HCT116 (cell line): ENCODE measurements around the gene TTC16. TPM values are rescaled to one million over a fixed set of nuclear protein-coding genes. Genes with fewer than 3 reads are reported as not detected.

ENCODE experiments used
- ATAC-seq: fragments of 200-7000 bp; cut with Tn5 transposase; 2 replicates; pipeline ENCODE4 v1.9.1; 2020; ENCODE audit warnings: mild to moderate bottlenecking, moderate library complexity
- BruUV-seq: library from RNA; stranded (reverse); fragments of 400-500 nt; replicated peaks from 2 replicates; lab custom pipeline; 2021; lab: Mats Ljungman, UMichigan
- CTCF ChIA-PET: fragments of 300-600 bp; sonication (Branson Sonifier 250); formaldehyde crosslinking; loops from one replicate; lab custom pipeline; 2021; ENCODE audit warnings: antibody characterized with exemption; lab: Charles Lee
- POLR2A ChIA-PET: fragments of 300-600, 350-600 bp; sonication (Branson Sonifier 250); formaldehyde crosslinking; loops from one replicate; lab custom pipeline; 2021; ENCODE audit warnings: antibody characterized with exemption; lab: Charles Lee
- RAD21 ChIA-PET, 2 experiments: fragments of 300-600 bp; sonication (Branson Sonifier 250); formaldehyde crosslinking; loops; one replicate each; lab custom pipeline; 2023; ENCODE audit warnings: low total read pairs in 2 of 2; ENCODE audit not compliant: uncharacterized antibody in 2 of 2, unreplicated experiment in 2 of 2, low non-redundant PET in 1 of 2; lab: Charles Lee
- DNase-seq: peaks from one replicate; pipeline ENCODE4 v3.0.0-alpha.2; 2010; ENCODE audit warnings: low read depth, low spot score
- H2AFZ ChIP-seq: fragments of 200-600 bp; shearing (Covaris generic), sonication (generic); 2 replicates; pipeline ENCODE4 v1.6.1; 2017; ENCODE audit warnings: low read depth, mixed run types, mixed read lengths, antibody characterized with exemption, low read length; ENCODE audit not compliant: poor library complexity, severe bottlenecking
- H3K27ac ChIP-seq: 2 replicates; pipeline ENCODE4 v1.5.1; 2012; ENCODE audit warnings: low read depth, low read length
- H3K27me3 ChIP-seq: fragments of 200-600 bp; sonication (generic); 2 replicates; pipeline ENCODE4 v1.6.1; 2016; ENCODE audit warnings: mixed run types, low read length, mixed read lengths; ENCODE audit not compliant: insufficient read depth
- H3K36me3 ChIP-seq, 2 experiments: fragments of 200-500 bp in 1 of 2; fragments of 200-600 bp in 1 of 2; sonication (Bioruptor generic) in 1 of 2; sonication (generic) in 1 of 2; 2 replicates each; pipeline versions ENCODE4 v1.5.1 to v1.6.1; 2014 to 2016; ENCODE audit warnings: low read length in 2 of 2, inconsistent platforms in 1 of 2, mixed read lengths in 1 of 2, mixed run types in 1 of 2; ENCODE audit not compliant: insufficient read depth in 2 of 2, control insufficient read depth in 1 of 2
- H3K4me1 ChIP-seq, 2 experiments: fragments of 200-600 bp in 1 of 2; sonication (generic) in 1 of 2; 2 replicates each; pipeline versions ENCODE4 v1.5.1 to v1.6.1; 2012 to 2017; ENCODE audit warnings: low read length in 2 of 2, inconsistent platforms in 1 of 2, mild to moderate bottlenecking in 1 of 2, mixed read lengths in 1 of 2, mixed run types in 1 of 2, moderate library complexity in 1 of 2; ENCODE audit not compliant: insufficient read depth in 2 of 2, control insufficient read depth in 1 of 2
- H3K4me2 ChIP-seq: fragments of 200-600 bp; sonication (generic); 2 replicates; pipeline ENCODE4 v1.6.1; 2017; ENCODE audit warnings: mixed run types, low read length, mixed read lengths
- H3K4me3 ChIP-seq, 2 experiments: fragments of 200-600 bp in 1 of 2; sonication (generic) in 1 of 2; replicated peaks in 1 of 2; 2 replicates each; pipeline ENCODE4 v1.5.1; 2011 to 2016; ENCODE audit warnings: low read length in 2 of 2, control low read depth in 1 of 2, low read depth in 1 of 2, mild to moderate bottlenecking in 1 of 2, mixed read lengths in 1 of 2, mixed run types in 1 of 2
- H3K79me2 ChIP-seq: fragments of 200-600 bp; sonication (generic); 2 replicates; pipeline ENCODE4 v1.6.1; 2017; ENCODE audit warnings: mild to moderate bottlenecking, mixed run types, low read length, moderate library complexity, mixed read lengths; ENCODE audit not compliant: insufficient read depth
- H3K9ac ChIP-seq: fragments of 200-600 bp; sonication (generic); 2 replicates; pipeline ENCODE4 v1.6.1; 2016; ENCODE audit warnings: low read length, mixed read lengths
- H3K9me2 ChIP-seq: fragments of 200-600 bp; sonication (generic), shearing (Covaris generic); 2 replicates; pipeline ENCODE4 v1.6.1; 2017; ENCODE audit warnings: mixed run types, mild to moderate bottlenecking, moderate library complexity; ENCODE audit not compliant: insufficient read depth
- H3K9me3 ChIP-seq, 2 experiments: fragments of 200-500 bp in 1 of 2; fragments of 200-600 bp in 1 of 2; sonication (Bioruptor generic) in 1 of 2; sonication (generic) in 1 of 2; 2 replicates each; pipeline ENCODE4 v1.6.1; 2014 to 2017; ENCODE audit warnings: low read length in 2 of 2, mixed read lengths in 2 of 2, inconsistent platforms in 1 of 2, low read depth in 1 of 2, mild to moderate bottlenecking in 1 of 2, mixed run types in 1 of 2, moderate library complexity in 1 of 2; ENCODE audit not compliant: control insufficient read depth in 1 of 2, insufficient read depth in 1 of 2
- H4K20me1 ChIP-seq: fragments of 200-600 bp; sonication (generic), shearing (Covaris generic); 2 replicates; pipeline ENCODE4 v1.6.1; 2017; ENCODE audit warnings: mixed run types, mild to moderate bottlenecking, moderate library complexity; ENCODE audit not compliant: insufficient read depth
- CBX3 ChIP-seq: IDR thresholded peaks from 2 replicates; pipeline ENCODE4 v1.6.1; 2012; ENCODE audit warnings: low read depth
- EGR1 ChIP-seq: IDR thresholded peaks from 2 replicates; pipeline ENCODE4 v1.6.1; 2012; ENCODE audit warnings: low read depth
- ELF1 ChIP-seq: IDR thresholded peaks from 2 replicates; pipeline ENCODE4 v1.6.1; 2012; ENCODE audit warnings: low read depth, borderline replicate concordance
- EZH2 ChIP-seq: fragments of 200-600 bp; sonication (generic); IDR thresholded peaks from 2 replicates; pipeline ENCODE4 v1.6.1; 2017; ENCODE audit warnings: antibody characterized with exemption, mixed run types
- EZH2phosphoT487 ChIP-seq: fragments of 200-600 bp; IDR thresholded peaks from 2 replicates; pipeline ENCODE4 v1.6.1; 2018; ENCODE audit warnings: antibody characterized with exemption, borderline replicate concordance
- FOSL1 ChIP-seq: IDR thresholded peaks from 2 replicates; pipeline ENCODE4 v1.6.1; 2012; ENCODE audit warnings: low read depth
- JUND ChIP-seq: IDR thresholded peaks from 2 replicates; pipeline ENCODE4 v1.6.1; 2012
- POLR2A ChIP-seq: IDR thresholded peaks from 2 replicates; pipeline ENCODE4 v1.7.0; 2011; ENCODE audit warnings: borderline replicate concordance; ENCODE audit not compliant: insufficient read depth, insufficient read length; ENCODE audit errors: extremely low read depth
- POLR2AphosphoS5 ChIP-seq: IDR thresholded peaks from 2 replicates; pipeline ENCODE4 v1.6.1; 2011; ENCODE audit warnings: mild to moderate bottlenecking, low read depth, low read length, moderate library complexity
- RAD21 ChIP-seq: IDR thresholded peaks from 2 replicates; pipeline ENCODE4 v1.6.1; 2012; ENCODE audit warnings: low read depth, mild to moderate bottlenecking
- SIN3A ChIP-seq: IDR thresholded peaks from 2 replicates; pipeline ENCODE4 v1.6.1; 2012; ENCODE audit warnings: low read depth
- SP1 ChIP-seq: IDR thresholded peaks from 2 replicates; pipeline ENCODE4 v1.6.1; 2012; ENCODE audit warnings: low read depth
- SRF ChIP-seq: IDR thresholded peaks from 2 replicates; pipeline ENCODE4 v1.6.1; 2012; ENCODE audit warnings: low read depth
- ZFX ChIP-seq: fragments of 450-650 bp; IDR thresholded peaks from 2 replicates; pipeline ENCODE4 v1.6.1; 2017
- ZNF274 ChIP-seq: fragments of 200-500 bp; sonication (Bioruptor generic); IDR thresholded peaks from 2 replicates; pipeline ENCODE4 v1.6.1; 2014; ENCODE audit warnings: mild to moderate bottlenecking, low read depth, low read length, inconsistent platforms
- intact Hi-C: fragments of 100-400 bp; cut with micrococcal nuclease; formaldehyde crosslinking; loops from 2 replicates; pipeline ENCODE4 v1.10.0; 2022
- total RNA-seq: library from RNA; stranded (reverse); gene quantifications from one replicate; pipeline ENCODE4 v1.2.1, GENCODE V29; 2021; ENCODE audit not compliant: unreplicated experiment
- TF ChIP-seq, protein P1 (sequence below): IDR thresholded peaks from 2 replicates; pipeline ENCODE4 v1.6.1; 2012; ENCODE audit warnings: low read depth
- TF ChIP-seq, protein P2 (sequence below): IDR thresholded peaks from 2 replicates; pipeline ENCODE4 v1.6.1; 2012
- TF ChIP-seq, protein P3 (sequence below): IDR thresholded peaks from 2 replicates; pipeline ENCODE4 v1.6.1; 2012
- TF ChIP-seq, protein P4 (sequence below): IDR thresholded peaks from 2 replicates; pipeline ENCODE4 v1.6.1; 2011; ENCODE audit warnings: mild to moderate bottlenecking, low read length, moderate library complexity; ENCODE audit not compliant: insufficient replicate concordance; ENCODE audit errors: extremely low read depth
- TF ChIP-seq, protein P5 (sequence below), 3 experiments: fragments of 200-600 bp in 1 of 3; sonication (generic) in 1 of 3; IDR thresholded peaks in 2 of 3; conservative IDR thresholded peaks in 1 of 3; 2 replicates each; pipeline ENCODE4 v1.5.1; 2012 to 2017; ENCODE audit warnings: low read depth in 2 of 3, low read length in 2 of 3, antibody characterized with exemption in 1 of 3, borderline replicate concordance in 1 of 3, control low read depth in 1 of 3, mild to moderate bottlenecking in 1 of 3, mixed read lengths in 1 of 3, mixed run types in 1 of 3, moderate library complexity in 1 of 3; ENCODE audit not compliant: insufficient read depth in 1 of 3

Gene TTC16
- total RNA-seq, 1 experiment from 2014 or later = not detected

DNA sequence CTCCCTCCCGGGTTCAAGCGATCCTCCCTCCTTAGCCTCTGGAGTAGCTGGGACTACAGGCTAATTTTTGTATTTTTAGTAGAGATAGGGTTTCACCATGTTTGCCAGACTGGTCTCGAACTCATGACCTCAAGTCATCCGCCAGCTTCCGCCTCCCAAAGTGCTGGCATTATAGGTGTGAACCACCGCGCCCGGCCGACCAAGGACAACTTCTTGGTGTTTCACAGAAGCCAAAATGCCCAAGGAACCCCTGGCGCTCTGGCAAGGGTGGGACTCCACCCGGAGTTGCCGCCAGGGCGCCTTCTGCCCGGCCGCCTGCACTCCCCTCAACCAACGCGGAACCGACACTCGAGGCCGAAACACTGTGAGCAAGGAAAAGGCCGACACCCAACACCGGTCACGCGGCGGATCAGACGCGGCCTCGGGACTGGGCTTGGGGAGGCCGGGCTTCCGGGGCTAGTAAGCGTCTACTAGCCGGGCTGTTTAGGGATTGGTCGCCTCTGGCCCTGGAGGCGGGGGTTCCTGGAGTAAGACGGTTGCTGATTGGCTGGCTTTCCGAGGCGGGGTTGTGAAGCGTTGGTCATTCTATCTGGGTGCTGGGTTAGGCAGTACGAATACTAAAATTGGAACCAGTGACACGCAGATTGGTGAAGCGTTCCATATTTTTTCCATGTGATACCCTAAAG lies 16.8 kb upstream of the TTC16 start:
- ChIA-PET POLR2A (interaction anchor here (0.8 to 2.1 kb wide), 2 partner anchors 23 to 36 kb away, joined by 3 to 6 read pairs; partner anchors contain the start of gene TOR2A), RAD21 (no interaction called here), CTCF (no interaction called here)
- Histone ChIP-seq H3K4me2 (peak overlapping the region; percentile 92), H3K9ac (peak overlapping the region; percentile 69), H3K9me2 (no peaks in the 10 kb centered on the region), H4K20me1 (no peaks in the 10 kb centered on the region), H3K79me2 (no peaks in the 10 kb centered on the region), H2AFZ (peak overlapping the region; percentile 77), H3K9me3 (no peaks in the 10 kb centered on the region), H3K4me3 (peak overlapping the region; percentile 28 to 59), H3K27me3 (no peaks in the 10 kb centered on the region), H3K4me1 (peaks cover 20 to 38% of the 10 kb centered on the region in 2 experiments), H3K27ac (peak overlapping the region; percentile 58), H3K36me3 (no peaks in the 10 kb centered on the region)
- ATAC-seq (peak; percentile 98), DNase-seq (peak; percentile 96)
- intact Hi-C loops = no loop called here
- BruUV-seq = TSS peak; percentile 78
- TF ChIP-seq POLR2A (peak; percentile 54), CBX3 (peak; percentile 45; the same call in 1 of the 2 replicates), FOSL1 (no peak), ELF1 (no peak; the same call in 1 of the 2 replicates), SP1 (peak; percentile 89), EZH2 (no peak), SIN3A (no peak), ZNF274 (no peak), RAD21 (no peak), SRF (no peak), ZFX (peak; percentile 49; the same call in 1 of the 2 replicates), JUND (no peak), EGR1 (no peak), POLR2AphosphoS5 (peak; percentile 81), EZH2phosphoT487 (no peak)
- TF ChIP-seq, protein P1, sequence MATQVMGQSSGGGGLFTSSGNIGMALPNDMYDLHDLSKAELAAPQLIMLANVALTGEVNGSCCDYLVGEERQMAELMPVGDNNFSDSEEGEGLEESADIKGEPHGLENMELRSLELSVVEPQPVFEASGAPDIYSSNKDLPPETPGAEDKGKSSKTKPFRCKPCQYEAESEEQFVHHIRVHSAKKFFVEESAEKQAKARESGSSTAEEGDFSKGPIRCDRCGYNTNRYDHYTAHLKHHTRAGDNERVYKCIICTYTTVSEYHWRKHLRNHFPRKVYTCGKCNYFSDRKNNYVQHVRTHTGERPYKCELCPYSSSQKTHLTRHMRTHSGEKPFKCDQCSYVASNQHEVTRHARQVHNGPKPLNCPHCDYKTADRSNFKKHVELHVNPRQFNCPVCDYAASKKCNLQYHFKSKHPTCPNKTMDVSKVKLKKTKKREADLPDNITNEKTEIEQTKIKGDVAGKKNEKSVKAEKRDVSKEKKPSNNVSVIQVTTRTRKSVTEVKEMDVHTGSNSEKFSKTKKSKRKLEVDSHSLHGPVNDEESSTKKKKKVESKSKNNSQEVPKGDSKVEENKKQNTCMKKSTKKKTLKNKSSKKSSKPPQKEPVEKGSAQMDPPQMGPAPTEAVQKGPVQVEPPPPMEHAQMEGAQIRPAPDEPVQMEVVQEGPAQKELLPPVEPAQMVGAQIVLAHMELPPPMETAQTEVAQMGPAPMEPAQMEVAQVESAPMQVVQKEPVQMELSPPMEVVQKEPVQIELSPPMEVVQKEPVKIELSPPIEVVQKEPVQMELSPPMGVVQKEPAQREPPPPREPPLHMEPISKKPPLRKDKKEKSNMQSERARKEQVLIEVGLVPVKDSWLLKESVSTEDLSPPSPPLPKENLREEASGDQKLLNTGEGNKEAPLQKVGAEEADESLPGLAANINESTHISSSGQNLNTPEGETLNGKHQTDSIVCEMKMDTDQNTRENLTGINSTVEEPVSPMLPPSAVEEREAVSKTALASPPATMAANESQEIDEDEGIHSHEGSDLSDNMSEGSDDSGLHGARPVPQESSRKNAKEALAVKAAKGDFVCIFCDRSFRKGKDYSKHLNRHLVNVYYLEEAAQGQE = no peak
- TF ChIP-seq, protein P2, sequence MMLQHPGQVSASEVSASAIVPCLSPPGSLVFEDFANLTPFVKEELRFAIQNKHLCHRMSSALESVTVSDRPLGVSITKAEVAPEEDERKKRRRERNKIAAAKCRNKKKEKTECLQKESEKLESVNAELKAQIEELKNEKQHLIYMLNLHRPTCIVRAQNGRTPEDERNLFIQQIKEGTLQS = no peak
- TF ChIP-seq, protein P3, sequence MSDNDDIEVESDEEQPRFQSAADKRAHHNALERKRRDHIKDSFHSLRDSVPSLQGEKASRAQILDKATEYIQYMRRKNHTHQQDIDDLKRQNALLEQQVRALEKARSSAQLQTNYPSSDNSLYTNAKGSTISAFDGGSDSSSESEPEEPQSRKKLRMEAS = peak; percentile 95
- TF ChIP-seq, protein P4, sequence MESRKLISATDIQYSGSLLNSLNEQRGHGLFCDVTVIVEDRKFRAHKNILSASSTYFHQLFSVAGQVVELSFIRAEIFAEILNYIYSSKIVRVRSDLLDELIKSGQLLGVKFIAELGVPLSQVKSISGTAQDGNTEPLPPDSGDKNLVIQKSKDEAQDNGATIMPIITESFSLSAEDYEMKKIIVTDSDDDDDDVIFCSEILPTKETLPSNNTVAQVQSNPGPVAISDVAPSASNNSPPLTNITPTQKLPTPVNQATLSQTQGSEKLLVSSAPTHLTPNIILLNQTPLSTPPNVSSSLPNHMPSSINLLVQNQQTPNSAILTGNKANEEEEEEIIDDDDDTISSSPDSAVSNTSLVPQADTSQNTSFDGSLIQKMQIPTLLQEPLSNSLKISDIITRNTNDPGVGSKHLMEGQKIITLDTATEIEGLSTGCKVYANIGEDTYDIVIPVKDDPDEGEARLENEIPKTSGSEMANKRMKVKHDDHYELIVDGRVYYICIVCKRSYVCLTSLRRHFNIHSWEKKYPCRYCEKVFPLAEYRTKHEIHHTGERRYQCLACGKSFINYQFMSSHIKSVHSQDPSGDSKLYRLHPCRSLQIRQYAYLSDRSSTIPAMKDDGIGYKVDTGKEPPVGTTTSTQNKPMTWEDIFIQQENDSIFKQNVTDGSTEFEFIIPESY = no peak
- TF ChIP-seq, protein P5, sequence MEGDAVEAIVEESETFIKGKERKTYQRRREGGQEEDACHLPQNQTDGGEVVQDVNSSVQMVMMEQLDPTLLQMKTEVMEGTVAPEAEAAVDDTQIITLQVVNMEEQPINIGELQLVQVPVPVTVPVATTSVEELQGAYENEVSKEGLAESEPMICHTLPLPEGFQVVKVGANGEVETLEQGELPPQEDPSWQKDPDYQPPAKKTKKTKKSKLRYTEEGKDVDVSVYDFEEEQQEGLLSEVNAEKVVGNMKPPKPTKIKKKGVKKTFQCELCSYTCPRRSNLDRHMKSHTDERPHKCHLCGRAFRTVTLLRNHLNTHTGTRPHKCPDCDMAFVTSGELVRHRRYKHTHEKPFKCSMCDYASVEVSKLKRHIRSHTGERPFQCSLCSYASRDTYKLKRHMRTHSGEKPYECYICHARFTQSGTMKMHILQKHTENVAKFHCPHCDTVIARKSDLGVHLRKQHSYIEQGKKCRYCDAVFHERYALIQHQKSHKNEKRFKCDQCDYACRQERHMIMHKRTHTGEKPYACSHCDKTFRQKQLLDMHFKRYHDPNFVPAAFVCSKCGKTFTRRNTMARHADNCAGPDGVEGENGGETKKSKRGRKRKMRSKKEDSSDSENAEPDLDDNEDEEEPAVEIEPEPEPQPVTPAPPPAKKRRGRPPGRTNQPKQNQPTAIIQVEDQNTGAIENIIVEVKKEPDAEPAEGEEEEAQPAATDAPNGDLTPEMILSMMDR (IDR thresholded peaks at IDR 0.05 in 2 of 3, conservative IDR thresholded peaks at IDR 0.05 in 1 of 3; ENCODE audit: borderline replicate concordance in 1 of 3, insufficient read depth in 1 of 3, low read depth in 2 of 3, low read length in 2 of 3) = no peak
